Omental fat pad (tissue), 4 donors: ENCODE data around the gene SRRM5. TPM values are rescaled to one million over a fixed set of nuclear protein-coding genes. Genes with fewer than 3 reads are reported as not detected.

ENCODE experiments used
- ATAC-seq: fragments of 150-250 bp; one replicate; pipeline ENCODE4 v1.9.1; 2016; ENCODE audit warnings: mild to moderate bottlenecking, moderate library complexity; ENCODE audit not compliant: low FRiP score
- DNase-seq: peaks from one replicate; pipeline ENCODE4 v3.0.0-alpha.2; 2019; ENCODE audit warnings: low spot score
- total RNA-seq, 4 donors: library from RNA; depleted of rRNA; stranded (reverse); fragments of >200 nt; gene quantifications; one replicate each; pipeline ENCODE4 v1.1.0, GENCODE V29; 2016
- TF ChIP-seq, protein P1 (sequence below), 3 donors: fragments of 450-650 bp; IDR thresholded peaks; one replicate each; pipeline ENCODE4 v1.5.1; 2016 to 2017; ENCODE audit warnings: antibody characterized with exemption in 3 of 3, mild to moderate bottlenecking in 3 of 3, moderate library complexity in 2 of 3

SRRM5 gene
- total RNA-seq, 4 donors from 2014 or later, result 0.12 to 0.46 (median 0.38) TPM; not detected in 1

GRCh38 chr19:43591904-43592772 lies 19.8 kb upstream of the SRRM5 start:
- no peak for ATAC-seq
- TF ChIP-seq, protein P1, sequence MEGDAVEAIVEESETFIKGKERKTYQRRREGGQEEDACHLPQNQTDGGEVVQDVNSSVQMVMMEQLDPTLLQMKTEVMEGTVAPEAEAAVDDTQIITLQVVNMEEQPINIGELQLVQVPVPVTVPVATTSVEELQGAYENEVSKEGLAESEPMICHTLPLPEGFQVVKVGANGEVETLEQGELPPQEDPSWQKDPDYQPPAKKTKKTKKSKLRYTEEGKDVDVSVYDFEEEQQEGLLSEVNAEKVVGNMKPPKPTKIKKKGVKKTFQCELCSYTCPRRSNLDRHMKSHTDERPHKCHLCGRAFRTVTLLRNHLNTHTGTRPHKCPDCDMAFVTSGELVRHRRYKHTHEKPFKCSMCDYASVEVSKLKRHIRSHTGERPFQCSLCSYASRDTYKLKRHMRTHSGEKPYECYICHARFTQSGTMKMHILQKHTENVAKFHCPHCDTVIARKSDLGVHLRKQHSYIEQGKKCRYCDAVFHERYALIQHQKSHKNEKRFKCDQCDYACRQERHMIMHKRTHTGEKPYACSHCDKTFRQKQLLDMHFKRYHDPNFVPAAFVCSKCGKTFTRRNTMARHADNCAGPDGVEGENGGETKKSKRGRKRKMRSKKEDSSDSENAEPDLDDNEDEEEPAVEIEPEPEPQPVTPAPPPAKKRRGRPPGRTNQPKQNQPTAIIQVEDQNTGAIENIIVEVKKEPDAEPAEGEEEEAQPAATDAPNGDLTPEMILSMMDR (IDR thresholded peaks at IDR 0.05), result no peak
- DNase-seq, result no peak

GRCh38 chr19:43592800-43593350 lies 19.0 kb upstream of the SRRM5 start:
- DNase-seq, result no peak
- no peak for ATAC-seq
- TF ChIP-seq, protein P1 (IDR thresholded peaks at IDR 0.05), result no peak

DNA sequence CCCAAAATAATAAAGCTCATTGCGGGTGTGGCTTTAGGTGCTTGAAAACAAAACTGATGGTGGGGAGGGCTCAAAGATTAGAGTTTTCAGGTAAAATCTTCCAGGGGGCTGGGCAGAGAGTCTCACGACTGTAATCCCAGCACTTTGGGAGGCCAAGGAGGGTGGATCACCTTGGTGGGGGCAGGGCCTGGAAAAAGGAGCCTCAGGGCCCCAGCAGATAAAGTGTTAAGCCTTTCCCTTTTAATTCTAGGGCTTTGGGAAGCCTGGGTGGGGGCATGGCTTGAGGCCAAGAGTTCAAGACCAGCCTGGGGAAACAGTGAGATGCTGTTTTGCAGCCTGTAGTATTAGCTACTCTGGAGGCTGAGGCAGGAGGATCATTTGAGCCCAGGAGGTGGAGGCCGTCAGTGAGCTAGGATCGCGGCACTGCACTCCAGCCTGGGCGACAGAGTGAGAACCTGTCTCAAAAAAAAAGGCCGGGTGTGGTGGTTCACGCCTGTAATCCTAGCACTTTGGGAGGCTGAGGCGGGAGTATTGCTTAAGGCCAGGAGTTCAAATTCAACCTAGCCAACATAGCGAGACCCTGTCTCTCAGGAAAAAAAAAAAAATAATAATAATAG lies 17.7 kb upstream of the SRRM5 start:
- no peak for ATAC-seq
- no peak for DNase-seq
- TF ChIP-seq, protein P1 (IDR thresholded peaks at IDR 0.05), result no peak

GRCh38 chr19:43594710-43595604 lies 16.9 kb upstream of the SRRM5 start:
- no peak for DNase-seq
- peak; percentile 24 for ATAC-seq
- TF ChIP-seq, protein P1 (IDR thresholded peaks at IDR 0.05), result no peak

GRCh38 chr19:43595605-43595998 lies 16.3 kb upstream of the SRRM5 start:
- no peak for DNase-seq
- peak; percentile 3 for ATAC-seq

More at GRCh38 chr19:43595605-43595998, 16.3 kb upstream of the SRRM5 start:
- TF ChIP-seq, protein P1 (IDR thresholded peaks at IDR 0.05), result no peak
